ENCODE measurements around the gene GRM7. TPM values are rescaled to one million over a fixed set of nuclear protein-coding genes. Genes with fewer than 3 reads are reported as not detected.

Gene GRM7
- total and polyA plus RNA-seq, 4 donors = 0.20 to 1.3 (median 0.80) TPM

DNA sequence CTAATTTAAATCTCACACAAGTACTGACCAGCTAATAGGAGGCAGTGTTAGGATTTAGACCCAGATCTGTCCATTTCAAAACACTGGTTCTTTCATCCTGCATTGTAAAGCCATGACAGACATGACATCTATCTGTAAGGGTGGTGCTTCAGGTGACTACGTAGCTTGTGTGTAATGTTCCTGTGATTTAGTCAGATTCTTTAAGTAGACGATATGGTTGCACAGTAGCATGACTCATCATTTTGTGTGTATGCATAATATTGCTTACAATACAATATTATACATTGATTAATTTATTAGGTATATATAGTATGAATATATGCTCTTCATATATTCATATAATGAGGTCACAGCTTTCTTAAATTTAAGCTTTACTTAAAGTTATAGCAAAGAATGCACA is 628.5 kb downstream of the GRM7 start:
- no peaks in the 10 kb centered on the region for H3K4me1 ChIP-seq (ENCODE audit: control insufficient read depth in 5 of 5, insufficient read depth in 5 of 5, low read length in 5 of 5)
- H3K4me3 ChIP-seq = no peak overlapping the region
- no peak overlapping the region for H3K9ac ChIP-seq (ENCODE audit: insufficient read depth in 1 of 2, low read length in 2 of 2)
- TF ChIP-seq, protein P1, sequence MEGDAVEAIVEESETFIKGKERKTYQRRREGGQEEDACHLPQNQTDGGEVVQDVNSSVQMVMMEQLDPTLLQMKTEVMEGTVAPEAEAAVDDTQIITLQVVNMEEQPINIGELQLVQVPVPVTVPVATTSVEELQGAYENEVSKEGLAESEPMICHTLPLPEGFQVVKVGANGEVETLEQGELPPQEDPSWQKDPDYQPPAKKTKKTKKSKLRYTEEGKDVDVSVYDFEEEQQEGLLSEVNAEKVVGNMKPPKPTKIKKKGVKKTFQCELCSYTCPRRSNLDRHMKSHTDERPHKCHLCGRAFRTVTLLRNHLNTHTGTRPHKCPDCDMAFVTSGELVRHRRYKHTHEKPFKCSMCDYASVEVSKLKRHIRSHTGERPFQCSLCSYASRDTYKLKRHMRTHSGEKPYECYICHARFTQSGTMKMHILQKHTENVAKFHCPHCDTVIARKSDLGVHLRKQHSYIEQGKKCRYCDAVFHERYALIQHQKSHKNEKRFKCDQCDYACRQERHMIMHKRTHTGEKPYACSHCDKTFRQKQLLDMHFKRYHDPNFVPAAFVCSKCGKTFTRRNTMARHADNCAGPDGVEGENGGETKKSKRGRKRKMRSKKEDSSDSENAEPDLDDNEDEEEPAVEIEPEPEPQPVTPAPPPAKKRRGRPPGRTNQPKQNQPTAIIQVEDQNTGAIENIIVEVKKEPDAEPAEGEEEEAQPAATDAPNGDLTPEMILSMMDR (IDR thresholded peaks at IDR 0.05; ENCODE audit: control extremely low read depth, extremely low read depth) = no peak
- 80 to 86% methylated on average over 2 of the region's 2 CpGs for WGBS, 2 donors
- H3K27me3 ChIP-seq (ENCODE audit: control insufficient read depth in 3 of 3, insufficient read depth in 3 of 3, low read length in 2 of 3) = no peaks in the 10 kb centered on the region
- ATAC-seq (ENCODE audit: insufficient read depth, low FRiP score) = no peak
- H3K27ac ChIP-seq (ENCODE audit: low read depth in 1 of 2, low read length in 1 of 2) = no peak overlapping the region
- no peaks in the 10 kb centered on the region for H3K36me3 ChIP-seq (ENCODE audit: control insufficient read depth in 4 of 4, insufficient read depth in 4 of 4, low read length in 4 of 4)
- DNase-seq = no peak
- peaks cover 0 to 2% (median 0%) of the 10 kb centered on the region in 4 donors for H3K9me3 ChIP-seq (ENCODE audit: control insufficient read depth in 4 of 4, insufficient read depth in 3 of 4, low read length in 3 of 4)

DNA sequence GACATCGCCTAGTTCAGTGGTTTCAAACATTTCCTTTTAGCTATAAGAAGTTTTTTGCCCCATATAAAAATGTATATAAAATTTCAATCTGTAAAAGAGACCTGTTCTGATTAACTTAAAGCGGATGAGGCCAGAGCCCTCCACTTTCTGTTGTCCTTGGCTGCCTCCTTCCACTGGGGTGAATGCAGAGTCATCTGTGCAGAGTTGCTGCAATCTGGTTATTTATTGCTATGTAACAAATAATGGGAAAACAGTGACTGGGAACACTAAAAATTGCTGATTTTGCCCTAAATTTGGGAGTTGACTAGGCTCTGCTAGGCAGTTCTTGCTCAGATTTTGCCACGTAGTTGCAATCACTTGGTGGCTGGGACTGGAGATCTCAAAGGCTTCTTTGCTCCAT is 637.8 kb downstream of the GRM7 start:
- DNase-seq (no peak), ATAC-seq (ENCODE audit: insufficient read depth, low FRiP score) (no peak)
- Histone ChIP-seq H3K9ac (ENCODE audit: insufficient read depth in 1 of 2, low read length in 2 of 2) (no peak overlapping the region), H3K36me3 (ENCODE audit: control insufficient read depth in 4 of 4, insufficient read depth in 4 of 4, low read length in 4 of 4) (no peaks in the 10 kb centered on the region), H3K4me3 (no peak overlapping the region), H3K9me3 (ENCODE audit: control insufficient read depth in 4 of 4, insufficient read depth in 3 of 4, low read length in 3 of 4) (peaks cover 0 to 5% (median 3%) of the 10 kb centered on the region in 4 donors), H3K4me1 (ENCODE audit: control insufficient read depth in 5 of 5, insufficient read depth in 5 of 5, low read length in 5 of 5) (no peaks in the 10 kb centered on the region), H3K27ac (ENCODE audit: low read depth in 1 of 2, low read length in 1 of 2) (no peak overlapping the region), H3K27me3 (ENCODE audit: control insufficient read depth in 3 of 3, insufficient read depth in 3 of 3, low read length in 2 of 3) (no peaks in the 10 kb centered on the region)
- 93% methylated on average over 3 of the region's 3 CpGs for WGBS, 2 donors
- TF ChIP-seq, protein P1 (IDR thresholded peaks at IDR 0.05; ENCODE audit: control extremely low read depth, extremely low read depth) = no peak

DNA sequence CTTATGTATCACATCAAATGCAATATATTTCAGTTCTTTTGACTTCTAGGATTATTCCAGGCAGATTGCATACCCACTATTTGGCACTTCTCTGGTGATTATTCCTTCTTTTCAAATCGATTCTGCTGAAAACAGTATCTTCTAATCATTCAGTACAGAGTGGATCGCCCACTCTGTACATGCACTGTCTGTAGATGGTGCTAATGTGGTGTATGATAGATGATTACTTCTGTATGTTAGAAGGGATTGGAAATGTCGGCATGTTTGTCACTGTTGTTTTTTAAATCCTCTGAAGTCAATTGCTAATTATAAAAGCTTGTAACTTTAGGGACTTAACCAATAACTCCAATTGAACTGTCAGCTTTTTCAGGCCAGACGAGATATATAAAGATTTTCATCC is 642.5 kb downstream of the GRM7 start:
- peaks cover 0 to 6% (median under 1%) of the 10 kb centered on the region in 4 donors for H3K9me3 ChIP-seq (ENCODE audit: control insufficient read depth in 4 of 4, insufficient read depth in 3 of 4, low read length in 3 of 4)
- 90 to 91% methylated on average over 4 of the region's 4 CpGs for WGBS, 2 donors
- TF ChIP-seq, protein P1 (IDR thresholded peaks at IDR 0.05; ENCODE audit: control extremely low read depth, extremely low read depth) = no peak

More for the DNA sequence above, 642.5 kb downstream of the GRM7 start:
- Histone ChIP-seq H3K27ac (ENCODE audit: low read depth in 1 of 2, low read length in 1 of 2) (no peak overlapping the region), H3K27me3 (ENCODE audit: control insufficient read depth in 3 of 3, insufficient read depth in 3 of 3, low read length in 2 of 3) (no peaks in the 10 kb centered on the region), H3K36me3 (ENCODE audit: control insufficient read depth in 4 of 4, insufficient read depth in 4 of 4, low read length in 4 of 4) (no peaks in the 10 kb centered on the region), H3K9ac (ENCODE audit: insufficient read depth in 1 of 2, low read length in 2 of 2) (no peak overlapping the region), H3K4me3 (no peak overlapping the region), H3K4me1 (ENCODE audit: control insufficient read depth in 5 of 5, insufficient read depth in 5 of 5, low read length in 5 of 5) (no peaks in the 10 kb centered on the region)
- ATAC-seq (ENCODE audit: insufficient read depth, low FRiP score) = no peak
- no peak for DNase-seq

All from lung (tissue), 12 donors.